H1 (cell line): ENCODE results near the gene NFIC. TPM values are rescaled to one million over a fixed set of nuclear protein-coding genes. Genes with fewer than 3 reads are reported as not detected.

Experiments used
- CTCF ChIA-PET: fragments of 300-600 bp; sonication (Branson Sonifier 250); formaldehyde crosslinking; loops from one replicate; lab custom pipeline; 2021; ENCODE audit not compliant: partially characterized antibody; lab: Charles Lee
- POLR2A ChIA-PET: fragments of 300-600 bp; sonication (Branson Sonifier 250); formaldehyde crosslinking; loops from one replicate; lab custom pipeline; 2021; ENCODE audit warnings: inconsistent platforms; ENCODE audit not compliant: partially characterized antibody; lab: Charles Lee
- DNase-seq, 2 experiments: peaks; one replicate each; pipeline versions ENCODE4 v3.0.0 to v3.0.0-alpha.2; 2010 to 2022; ENCODE audit warnings: low spot score in 2 of 2, low read depth in 1 of 2, mixed read lengths in 1 of 2
- FAIRE-seq: peaks from 2 replicates; lab custom pipeline; 2011; peaks lifted over from hg19 to GRCh38; lab: Jason Lieb, UNC
- H2AFZ ChIP-seq: 2 replicates; pipeline ENCODE4 v1.8.1; 2012; ENCODE audit warnings: low read length, inconsistent platforms
- H2AK5ac ChIP-seq: 2 replicates; pipeline ENCODE4 v1.6.1; 2013; ENCODE audit warnings: low read depth, low read length
- H2BK120ac ChIP-seq: replicated peaks from 2 replicates; pipeline ENCODE3; 2013; ENCODE audit warnings: low read depth, low read length, inconsistent platforms
- H2BK12ac ChIP-seq: 2 replicates; pipeline ENCODE4 v1.6.1; 2013; ENCODE audit warnings: low read depth, low read length
- H2BK15ac ChIP-seq: 2 replicates; pipeline ENCODE4 v1.6.1; 2013; ENCODE audit warnings: low read length
- H2BK20ac ChIP-seq: 2 replicates; pipeline ENCODE4 v1.6.1; 2013; ENCODE audit warnings: low read length
- H2BK5ac ChIP-seq: 2 replicates; pipeline ENCODE4 v1.6.1; 2013; ENCODE audit warnings: low read depth, low read length
- H3K14ac ChIP-seq: 2 replicates; pipeline ENCODE4 v1.6.1; 2013; ENCODE audit warnings: inconsistent platforms; ENCODE audit not compliant: insufficient read length
- H3K18ac ChIP-seq: 2 replicates; pipeline ENCODE4 v1.6.1; 2013; ENCODE audit warnings: low read length; ENCODE audit errors: extremely low read depth
- H3K23ac ChIP-seq: 2 replicates; pipeline ENCODE4 v1.6.1; 2013; ENCODE audit warnings: inconsistent platforms; ENCODE audit not compliant: insufficient read length
- H3K23me2 ChIP-seq: 2 replicates; pipeline ENCODE4 v1.6.1; 2013; ENCODE audit warnings: low read depth, low read length
- H3K27ac ChIP-seq: 2 replicates; pipeline ENCODE4 v1.6.1; 2011; ENCODE audit warnings: low read depth, low read length, inconsistent platforms
- H3K27me3 ChIP-seq, 4 experiments: replicated peaks in 1 of 4; 1 replicate in 1 of 4; 2 replicates in 3 of 4; pipeline versions ENCODE4 v1.6.1 to v1.8.1; 2011 to 2013; ENCODE audit warnings: low read length in 3 of 4, mild to moderate bottlenecking in 3 of 4, inconsistent platforms in 2 of 4, mixed read lengths in 2 of 4, moderate library complexity in 1 of 4; ENCODE audit not compliant: control insufficient read depth in 3 of 4, insufficient read depth in 3 of 4; ENCODE audit errors: extremely low read depth in 1 of 4
- H3K36me3 ChIP-seq, 4 experiments: 2 replicates each; pipeline versions ENCODE4 v1.6.1 to v1.8.1; 2011 to 2013; ENCODE audit warnings: mild to moderate bottlenecking in 4 of 4, low read length in 3 of 4, moderate library complexity in 2 of 4, control low read depth in 1 of 4, inconsistent platforms in 1 of 4; ENCODE audit not compliant: insufficient read depth in 4 of 4, control insufficient read depth in 2 of 4
- H3K4ac ChIP-seq: replicated peaks from 2 replicates; pipeline ENCODE3; 2013; ENCODE audit warnings: low read length, low read depth, mixed read lengths, inconsistent platforms; ENCODE audit not compliant: insufficient read length
- H3K4me1 ChIP-seq, 4 experiments: replicated peaks in 1 of 4; 1 replicate in 1 of 4; 2 replicates in 3 of 4; pipeline versions ENCODE4 v1.6.1 to v1.8.1; 2011 to 2013; ENCODE audit warnings: low read length in 3 of 4, inconsistent platforms in 2 of 4, mixed read lengths in 1 of 4; ENCODE audit not compliant: insufficient read depth in 4 of 4, control insufficient read depth in 3 of 4
- H3K4me2 ChIP-seq, 2 experiments: 2 replicates each; pipeline versions ENCODE4 v1.6.1 to v1.8.1; 2011 to 2013; ENCODE audit warnings: low read depth in 2 of 2, low read length in 2 of 2, control low read depth in 1 of 2, inconsistent platforms in 1 of 2, mild to moderate bottlenecking in 1 of 2; ENCODE audit not compliant: insufficient read depth in 1 of 2
- H3K4me3 ChIP-seq, 4 experiments: fragments of 200-600, 300-600 bp in 1 of 4; sonication (generic), shearing (Covaris generic), sonication (Bioruptor Twin) in 1 of 4; 2 replicates each; pipeline versions ENCODE4 v1.5.1 to v1.8.1; 2011 to 2016; ENCODE audit warnings: low read length in 4 of 4, low read depth in 3 of 4, control low read depth in 2 of 4, inconsistent platforms in 2 of 4, mild to moderate bottlenecking in 2 of 4, mixed read lengths in 1 of 4, moderate library complexity in 1 of 4; ENCODE audit not compliant: insufficient read depth in 2 of 4; ENCODE audit errors: extremely low read depth in 1 of 4
- H3K56ac ChIP-seq: replicated peaks from 2 replicates; pipeline ENCODE3; 2013; ENCODE audit warnings: low read depth, mild to moderate bottlenecking, mixed read lengths, low read length, inconsistent platforms; ENCODE audit not compliant: insufficient read length
- H3K79me1 ChIP-seq: 2 replicates; pipeline ENCODE4 v1.6.1; 2013; ENCODE audit warnings: low read depth, low read length, control low read depth
- H3K79me2 ChIP-seq, 2 experiments: 2 replicates each; pipeline versions ENCODE4 v1.6.1 to v1.8.1; 2012 to 2013; ENCODE audit warnings: low read length in 2 of 2, mild to moderate bottlenecking in 2 of 2, inconsistent platforms in 1 of 2; ENCODE audit not compliant: insufficient read depth in 2 of 2, control insufficient read depth in 1 of 2
- H3K9ac ChIP-seq, 4 experiments: replicated peaks in 1 of 4; 1 replicate in 1 of 4; 2 replicates in 3 of 4; pipeline versions ENCODE4 v1.6.1 to v1.8.1; 2011 to 2013; ENCODE audit warnings: low read depth in 3 of 4, low read length in 3 of 4, control low read depth in 2 of 4, mild to moderate bottlenecking in 2 of 4, moderate library complexity in 2 of 4, inconsistent platforms in 1 of 4; ENCODE audit errors: extremely low read depth in 1 of 4
- H3K9me3 ChIP-seq, 2 experiments: 2 replicates each; pipeline versions ENCODE4 v1.6.1 to v1.8.1; 2012 to 2013; ENCODE audit warnings: mild to moderate bottlenecking in 2 of 2, moderate library complexity in 2 of 2, control low read depth in 1 of 2, inconsistent platforms in 1 of 2, low read depth in 1 of 2, low read length in 1 of 2, mixed read lengths in 1 of 2; ENCODE audit not compliant: insufficient read depth in 2 of 2
- H4K20me1 ChIP-seq, 2 experiments: replicated peaks in 1 of 2; 2 replicates each; pipeline versions ENCODE3 to v1.8.1; 2011 to 2013; ENCODE audit warnings: inconsistent platforms in 2 of 2, low read length in 2 of 2, mild to moderate bottlenecking in 1 of 2; ENCODE audit not compliant: insufficient read depth in 2 of 2, control insufficient read depth in 1 of 2
- H4K5ac ChIP-seq: 2 replicates; pipeline ENCODE4 v1.6.1; 2013; ENCODE audit warnings: low read length, low read depth, mixed read lengths, inconsistent platforms; ENCODE audit not compliant: insufficient read length
- H4K8ac ChIP-seq: 2 replicates; pipeline ENCODE4 v1.8.0; 2013; ENCODE audit warnings: mild to moderate bottlenecking, moderate library complexity, low read length, inconsistent platforms; ENCODE audit not compliant: insufficient read depth; ENCODE audit errors: extremely low read depth
- H4K91ac ChIP-seq: replicated peaks from 2 replicates; pipeline ENCODE3; 2013; ENCODE audit warnings: low read length, mixed read lengths, inconsistent platforms; ENCODE audit not compliant: insufficient read length
- ASH2L ChIP-seq: fragments of 200-600, 300-600 bp; sonication (generic); IDR thresholded peaks from one replicate; pipeline ENCODE4 v1.7.1; 2017; ENCODE audit warnings: low read length
- EZH2 ChIP-seq: fragments of 200-600 bp; sonication (generic); IDR thresholded peaks from 2 replicates; pipeline ENCODE4 v1.7.1; 2012; ENCODE audit warnings: low read depth, mild to moderate bottlenecking, moderate library complexity, low read length, inconsistent platforms; ENCODE audit not compliant: severe bottlenecking
- RNF2 ChIP-seq: fragments of 200-900, 300-1000 bp; sonication (generic); IDR thresholded peaks from 2 replicates; pipeline ENCODE4 v1.7.1; 2016; ENCODE audit warnings: borderline replicate concordance, low read depth, mild to moderate bottlenecking, antibody characterized with exemption, low read length; ENCODE audit not compliant: poor library complexity, severe bottlenecking; ENCODE audit errors: missing control alignments
- RXRA ChIP-seq: IDR thresholded peaks from 2 replicates; pipeline ENCODE4 v1.6.1; 2011; ENCODE audit warnings: low read depth, mild to moderate bottlenecking, low read length, moderate library complexity; ENCODE audit not compliant: insufficient read depth
- SIN3A ChIP-seq, 2 experiments: IDR thresholded peaks in 1 of 2; conservative IDR thresholded peaks in 1 of 2; 2 replicates each; pipeline ENCODE4 v1.6.1; 2011 to 2012; ENCODE audit warnings: low read length in 2 of 2, improper control_type of control experiment in 1 of 2, low read depth in 1 of 2, mild to moderate bottlenecking in 1 of 2
- SUZ12 ChIP-seq: fragments of 200-600 bp; sonication (generic); IDR thresholded peaks from 2 replicates; pipeline ENCODE4 v1.6.1; 2012; ENCODE audit warnings: mild to moderate bottlenecking, inconsistent platforms, low read length, moderate library complexity, mixed read lengths
- WGBS, 2 experiments: shearing (Covaris generic) in 1 of 2; methylation state at CpG; one replicate each; pipeline versions ENCODE4 v1.1.6 to v1.1.7; 2013 to 2015; ENCODE audit warnings: low lambda C conversion rate in 2 of 2, mixed read lengths in 2 of 2, inconsistent platforms in 1 of 2, low coverage in 1 of 2, missing lambda C conversion rate in 1 of 2; ENCODE audit not compliant: insufficient replicate concordance in 2 of 2, insufficient coverage in 1 of 2, insufficient read length in 1 of 2; ENCODE audit errors: extremely low coverage in 1 of 2, missing lambda C conversion rate in 1 of 2; 5-methylcytosine and 5-hydroxymethylcytosine counted together
- polyA plus RNA-seq, 7 experiments: library from polyadenylated mRNA; depleted of rRNA in 3 of 7; stranded (reverse) in 5 of 7; unstranded in 2 of 7; fragments of >200 nt in 5 of 7; fragments of 200-250 nt in 2 of 7; gene quantifications; 1 replicate in 5 of 7; 2 replicates in 1 of 7; 4 replicates in 1 of 7; pipeline versions ENCODE4 v1.2.1 to v1.2.3, GENCODE V29; 2011 to 2013; ENCODE audit warnings: missing spikeins in 2 of 7, mixed read lengths in 2 of 7
- total RNA-seq: library from RNA; stranded (reverse); fragmentation: NEBNext Ultra II Directional; extraction: Animal tissue kit (Norgen Biotek cat#: 25700); gene quantifications from 2 replicates; pipeline ENCODE4 v1.2.1, GENCODE V29; 2021

The NFIC gene
- total and polyA plus RNA-seq, 2 of the 8 experiments (the other 6 are each of a cell fraction or from before 2014, with no cell fraction given), result 0.56 to 3.2 TPM

- Histone ChIP-seq H3K18ac (no peak overlapping the region; the same call in 1 of the 2 replicates), H4K91ac (peak overlapping the region; percentile 86), H2BK15ac (peak overlapping the region; percentile 83; the same call in 1 of the 2 replicates), H2BK12ac (peak overlapping the region; percentile 92; the same call in 1 of the 2 replicates), H4K20me1 (peaks cover 1 to 13% of the 10 kb centered on the region in 2 experiments), H3K4me2 (peak overlapping the region; percentile 57 to 64), H3K79me2 (no peaks in the 10 kb centered on the region), H3K23ac (peak overlapping the region; percentile 96), H3K56ac (no peak overlapping the region), H4K5ac (no peak overlapping the region), H3K27ac (no peak overlapping the region), H4K8ac (peak overlapping the region; percentile 43; the same call in 1 of the 2 replicates), H3K4me1 (peaks cover 5 to 25% (median 10%) of the 10 kb centered on the region in 4 experiments; a peak in 6 of 7 replicates), H3K27me3 (peaks cover 55 to 91% (median 80%) of the 10 kb centered on the region in 4 experiments), H2BK20ac (peak overlapping the region; percentile 87; the same call in 1 of the 2 replicates), H3K23me2 (peaks cover 8% of the 10 kb centered on the region; the same call in 1 of the 2 replicates), H2AFZ (no peak overlapping the region), H3K79me1 (no peaks in the 10 kb centered on the region), H3K9me3 (no peaks in the 10 kb centered on the region; a peak in 1 of 4 replicates), H3K4me3 (peak overlapping the region in 1 of 4 experiments; percentile 57; a peak in 2 of 8 replicates), H3K9ac (no peak overlapping the region; a peak in 1 of 7 replicates), H3K36me3 (no peaks in the 10 kb centered on the region), H2BK5ac (no peak overlapping the region), H2AK5ac (peak overlapping the region; percentile 97; the same call in 1 of the 2 replicates), H2BK120ac (no peak overlapping the region), H3K4ac (peak overlapping the region; percentile 95), H3K14ac (no peak overlapping the region)
- DNase-seq (no peak), FAIRE-seq (no peak)
- POLR2A ChIA-PET, result interaction anchor here (0.7 to 1.3 kb wide), 2 partner anchors 9 to 895 kb away, joined by 3 to 9 read pairs; partner anchors contain the start of gene GADD45B
- TF ChIP-seq SIN3A (conservative IDR thresholded peaks at IDR 0.05 in 1 of 2, IDR thresholded peaks at IDR 0.05 in 1 of 2; ENCODE audit: low read depth in 1 of 2, low read length in 2 of 2), result no peak
- no peak for TF ChIP-seq ASH2L
- peak; percentile 10 for TF ChIP-seq EZH2
- TF ChIP-seq RNF2, result peak; percentile 52
- TF ChIP-seq SUZ12, result peak; percentile 60
- no peak for TF ChIP-seq RXRA
- CTCF ChIA-PET, result interaction anchor here (0.7 to 2.1 kb wide), 6 partner anchors 15 to 100 kb away, joined by 3 to 8 read pairs (median 4); no protein-coding TSS in a partner anchor
- 32% methylated on average over 25 of the region's 25 CpGs; no CpG with 5 or more reads in 1 of the 2 experiments for WGBS, 2 experiments
These were observed 4.6 kb downstream of the NFIC start for GRCh38 chr19:3370728-3371591.
